ENCODE data around the gene MAP3K15.

- TF ChIP-seq EZH2 (IDR thresholded peaks at IDR 0.05; ENCODE audit: low read length, unreplicated experiment) (no peak), CTCF (conservative IDR thresholded peaks at IDR 0.05; ENCODE audit: low read depth, low read length) (no peak), EZH2phosphoT487 (IDR thresholded peaks at IDR 0.05; ENCODE audit: borderline replicate concordance, low read length) (no peak)
Measured at GRCh38 chrX:19556202-19556601, 40.9 kb upstream of the MAP3K15 start.
